ENCODE results near the gene SLC1A1. TPM values are rescaled to one million over a fixed set of nuclear protein-coding genes. Genes with fewer than 3 reads are reported as not detected.

The SLC1A1 gene
- total and polyA plus RNA-seq, 2 of the 13 experiments (the other 11 are each of a cell fraction or from before 2014, with no cell fraction given), result not detected

DNA sequence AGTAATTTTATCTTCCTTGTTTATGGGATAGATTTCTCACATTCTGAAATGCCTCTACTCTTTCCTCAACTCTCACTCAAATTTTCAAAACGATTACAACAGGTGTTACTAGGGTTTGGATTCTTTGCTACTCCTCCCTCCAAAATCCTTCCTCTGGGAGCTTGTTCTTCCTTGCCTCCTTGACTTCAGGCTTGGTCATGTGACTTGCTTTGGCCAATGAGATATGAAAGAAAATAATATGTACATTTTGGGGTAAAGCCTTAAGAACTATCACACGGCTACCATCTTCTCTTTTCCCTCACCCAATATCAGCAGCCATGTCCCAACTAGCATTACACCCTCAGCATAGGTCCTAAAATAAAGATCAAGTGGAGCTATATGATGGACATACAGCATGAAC is 28.8 kb upstream of the SLC1A1 start:
- FAIRE-seq (no peak), DNase-seq (ENCODE audit: low spot score) (no peak), ATAC-seq (no peak)
- ChIA-PET POLR2A (no interaction called here), CTCF (ENCODE audit: low intra/inter-chr PET ratio, low total read pairs) (no interaction called here)
- no peak overlapping the region for H3K4me3 ChIP-seq (replicated peaks in 1 of 3; ENCODE audit: insufficient read depth in 1 of 3, low read depth in 2 of 3, low read length in 3 of 3)
- no peaks in the 10 kb centered on the region for H3K27me3 ChIP-seq (ENCODE audit: control insufficient read depth in 1 of 2, insufficient read depth in 2 of 2, low read length in 2 of 2)
- H3K79me2 ChIP-seq (ENCODE audit: insufficient read depth, low read length), result no peaks in the 10 kb centered on the region
- BruUV-seq (replicated peaks), result no TSS peak
- H3K4me2 ChIP-seq (ENCODE audit: low read depth, low read length), result no peak overlapping the region
- intact Hi-C loops (cut with micrococcal nuclease; ENCODE audit: unreplicated experiment) (no loop called here), in situ Hi-C loops (cut with HindIII; ENCODE audit: extremely low pct_ligation_motif_present, low pct_unique_long_range_greater_than_20kb) (no loop called here)
- no peaks in the 10 kb centered on the region for H3K4me1 ChIP-seq (ENCODE audit: insufficient read depth, low read length)
- H3K36me3 ChIP-seq (replicated peaks in 1 of 2; ENCODE audit: control insufficient read depth in 1 of 2, insufficient read depth in 2 of 2, low read length in 2 of 2), result no peaks in the 10 kb centered on the region
- H3K27ac ChIP-seq (ENCODE audit: extremely low read length, insufficient read depth, low read length), result no peak overlapping the region
- no peaks in the 10 kb centered on the region for H4K20me1 ChIP-seq (ENCODE audit: insufficient read depth, low read length)
- 2% methylated on average over 2 of the region's 2 CpGs for WGBS (ENCODE audit: low lambda C conversion rate)
- no peaks in the 10 kb centered on the region for H3K9me3 ChIP-seq (ENCODE audit: low read length)
- H3K9ac ChIP-seq (ENCODE audit: insufficient read depth, low read depth, low read length), result no peak overlapping the region
- H2AFZ ChIP-seq (ENCODE audit: low read length), result no peak overlapping the region
- TF ChIP-seq KDM3A (CRISPR knock-in tag; IDR thresholded peaks at IDR 0.05; ENCODE audit: low read depth) (no peak), JUN (CRISPR knock-in tag; IDR thresholded peaks at IDR 0.05) (no peak), ZBTB21 (CRISPR knock-in tag; IDR thresholded peaks at IDR 0.05) (no peak), SP5 (CRISPR knock-in tag; IDR thresholded peaks at IDR 0.05; ENCODE audit: borderline replicate concordance, low read depth) (no peak), NCOA5 (CRISPR knock-in tag; IDR thresholded peaks at IDR 0.05) (no peak), RBFOX2 (IDR thresholded peaks at IDR 0.05; ENCODE audit: low read depth, low read length) (no peak), HMG20B (CRISPR knock-in tag; conservative IDR thresholded peaks at IDR 0.05) (no peak)
- TF ChIP-seq, protein P1, sequence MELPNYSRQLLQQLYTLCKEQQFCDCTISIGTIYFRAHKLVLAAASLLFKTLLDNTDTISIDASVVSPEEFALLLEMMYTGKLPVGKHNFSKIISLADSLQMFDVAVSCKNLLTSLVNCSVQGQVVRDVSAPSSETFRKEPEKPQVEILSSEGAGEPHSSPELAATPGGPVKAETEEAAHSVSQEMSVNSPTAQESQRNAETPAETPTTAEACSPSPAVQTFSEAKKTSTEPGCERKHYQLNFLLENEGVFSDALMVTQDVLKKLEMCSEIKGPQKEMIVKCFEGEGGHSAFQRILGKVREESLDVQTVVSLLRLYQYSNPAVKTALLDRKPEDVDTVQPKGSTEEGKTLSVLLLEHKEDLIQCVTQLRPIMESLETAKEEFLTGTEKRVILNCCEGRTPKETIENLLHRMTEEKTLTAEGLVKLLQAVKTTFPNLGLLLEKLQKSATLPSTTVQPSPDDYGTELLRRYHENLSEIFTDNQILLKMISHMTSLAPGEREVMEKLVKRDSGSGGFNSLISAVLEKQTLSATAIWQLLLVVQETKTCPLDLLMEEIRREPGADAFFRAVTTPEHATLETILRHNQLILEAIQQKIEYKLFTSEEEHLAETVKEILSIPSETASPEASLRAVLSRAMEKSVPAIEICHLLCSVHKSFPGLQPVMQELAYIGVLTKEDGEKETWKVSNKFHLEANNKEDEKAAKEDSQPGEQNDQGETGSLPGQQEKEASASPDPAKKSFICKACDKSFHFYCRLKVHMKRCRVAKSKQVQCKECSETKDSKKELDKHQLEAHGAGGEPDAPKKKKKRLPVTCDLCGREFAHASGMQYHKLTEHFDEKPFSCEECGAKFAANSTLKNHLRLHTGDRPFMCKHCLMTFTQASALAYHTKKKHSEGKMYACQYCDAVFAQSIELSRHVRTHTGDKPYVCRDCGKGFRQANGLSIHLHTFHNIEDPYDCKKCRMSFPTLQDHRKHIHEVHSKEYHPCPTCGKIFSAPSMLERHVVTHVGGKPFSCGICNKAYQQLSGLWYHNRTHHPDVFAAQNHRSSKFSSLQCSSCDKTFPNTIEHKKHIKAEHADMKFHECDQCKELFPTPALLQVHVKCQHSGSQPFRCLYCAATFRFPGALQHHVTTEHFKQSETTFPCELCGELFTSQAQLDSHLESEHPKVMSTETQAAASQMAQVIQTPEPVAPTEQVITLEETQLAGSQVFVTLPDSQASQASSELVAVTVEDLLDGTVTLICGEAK (IDR thresholded peaks at IDR 0.05), result no peak
- TF ChIP-seq, protein P1 (CRISPR knock-in tag; IDR thresholded peaks at IDR 0.05), result no peak
- TF ChIP-seq, protein P2, sequence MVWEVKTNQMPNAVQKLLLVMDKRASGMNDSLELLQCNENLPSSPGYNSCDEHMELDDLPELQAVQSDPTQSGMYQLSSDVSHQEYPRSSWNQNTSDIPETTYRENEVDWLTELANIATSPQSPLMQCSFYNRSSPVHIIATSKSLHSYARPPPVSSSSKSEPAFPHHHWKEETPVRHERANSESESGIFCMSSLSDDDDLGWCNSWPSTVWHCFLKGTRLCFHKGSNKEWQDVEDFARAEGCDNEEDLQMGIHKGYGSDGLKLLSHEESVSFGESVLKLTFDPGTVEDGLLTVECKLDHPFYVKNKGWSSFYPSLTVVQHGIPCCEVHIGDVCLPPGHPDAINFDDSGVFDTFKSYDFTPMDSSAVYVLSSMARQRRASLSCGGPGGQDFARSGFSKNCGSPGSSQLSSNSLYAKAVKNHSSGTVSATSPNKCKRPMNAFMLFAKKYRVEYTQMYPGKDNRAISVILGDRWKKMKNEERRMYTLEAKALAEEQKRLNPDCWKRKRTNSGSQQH (CRISPR knock-in tag; IDR thresholded peaks at IDR 0.05; ENCODE audit: low read depth), result no peak
- TF ChIP-seq, protein P3, sequence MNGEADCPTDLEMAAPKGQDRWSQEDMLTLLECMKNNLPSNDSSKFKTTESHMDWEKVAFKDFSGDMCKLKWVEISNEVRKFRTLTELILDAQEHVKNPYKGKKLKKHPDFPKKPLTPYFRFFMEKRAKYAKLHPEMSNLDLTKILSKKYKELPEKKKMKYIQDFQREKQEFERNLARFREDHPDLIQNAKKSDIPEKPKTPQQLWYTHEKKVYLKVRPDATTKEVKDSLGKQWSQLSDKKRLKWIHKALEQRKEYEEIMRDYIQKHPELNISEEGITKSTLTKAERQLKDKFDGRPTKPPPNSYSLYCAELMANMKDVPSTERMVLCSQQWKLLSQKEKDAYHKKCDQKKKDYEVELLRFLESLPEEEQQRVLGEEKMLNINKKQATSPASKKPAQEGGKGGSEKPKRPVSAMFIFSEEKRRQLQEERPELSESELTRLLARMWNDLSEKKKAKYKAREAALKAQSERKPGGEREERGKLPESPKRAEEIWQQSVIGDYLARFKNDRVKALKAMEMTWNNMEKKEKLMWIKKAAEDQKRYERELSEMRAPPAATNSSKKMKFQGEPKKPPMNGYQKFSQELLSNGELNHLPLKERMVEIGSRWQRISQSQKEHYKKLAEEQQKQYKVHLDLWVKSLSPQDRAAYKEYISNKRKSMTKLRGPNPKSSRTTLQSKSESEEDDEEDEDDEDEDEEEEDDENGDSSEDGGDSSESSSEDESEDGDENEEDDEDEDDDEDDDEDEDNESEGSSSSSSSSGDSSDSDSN (CRISPR knock-in tag; IDR thresholded peaks at IDR 0.05), result no peak
- TF ChIP-seq, protein P4, sequence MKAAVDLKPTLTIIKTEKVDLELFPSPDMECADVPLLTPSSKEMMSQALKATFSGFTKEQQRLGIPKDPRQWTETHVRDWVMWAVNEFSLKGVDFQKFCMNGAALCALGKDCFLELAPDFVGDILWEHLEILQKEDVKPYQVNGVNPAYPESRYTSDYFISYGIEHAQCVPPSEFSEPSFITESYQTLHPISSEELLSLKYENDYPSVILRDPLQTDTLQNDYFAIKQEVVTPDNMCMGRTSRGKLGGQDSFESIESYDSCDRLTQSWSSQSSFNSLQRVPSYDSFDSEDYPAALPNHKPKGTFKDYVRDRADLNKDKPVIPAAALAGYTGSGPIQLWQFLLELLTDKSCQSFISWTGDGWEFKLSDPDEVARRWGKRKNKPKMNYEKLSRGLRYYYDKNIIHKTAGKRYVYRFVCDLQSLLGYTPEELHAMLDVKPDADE (CRISPR knock-in tag; IDR thresholded peaks at IDR 0.05), result no peak
